ENCODE data around the gene STAT4. TPM values are rescaled to one million over a fixed set of nuclear protein-coding genes. Genes with fewer than 3 reads are reported as not detected.
A peak's percentile ranks its signal among the peaks of the same experiment; 100 is the strongest.

The STAT4 gene
- polyA plus RNA-seq, 3 donors: 5.7 to 11.7 (median 8.3) TPM

DNA sequence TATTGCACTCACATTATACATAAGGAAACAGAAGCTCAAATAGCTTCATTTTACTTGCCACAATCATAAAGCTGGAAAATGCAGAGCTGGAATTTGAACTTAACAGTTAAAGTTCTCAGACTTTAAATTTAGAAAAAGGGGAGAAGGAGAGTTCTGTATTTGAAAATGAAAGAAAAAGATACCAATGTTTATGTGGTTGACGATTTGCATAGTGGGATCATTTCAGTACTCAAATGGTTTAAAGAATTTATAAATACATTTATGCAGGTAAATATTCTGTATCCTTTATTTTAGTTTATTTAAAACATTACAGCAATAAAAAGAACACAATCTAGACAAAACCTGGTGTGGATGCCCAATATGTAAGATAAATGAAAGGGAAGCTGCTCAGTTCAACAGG lies 25.5 kb upstream of the STAT4 start:
- no peak for DNase-seq (ENCODE audit: low read depth in 3 of 3, low spot score in 2 of 3)

- no peak for DNase-seq (ENCODE audit: low read depth in 3 of 3, low spot score in 2 of 3)
Measured at GRCh38 chr2:191174442-191174841, 23.6 kb upstream of the STAT4 start.

- DNase-seq (ENCODE audit: low read depth in 3 of 3, low spot score in 2 of 3): no peak
Measured at GRCh38 chr2:191173206-191173605, 22.4 kb upstream of the STAT4 start.

DNA sequence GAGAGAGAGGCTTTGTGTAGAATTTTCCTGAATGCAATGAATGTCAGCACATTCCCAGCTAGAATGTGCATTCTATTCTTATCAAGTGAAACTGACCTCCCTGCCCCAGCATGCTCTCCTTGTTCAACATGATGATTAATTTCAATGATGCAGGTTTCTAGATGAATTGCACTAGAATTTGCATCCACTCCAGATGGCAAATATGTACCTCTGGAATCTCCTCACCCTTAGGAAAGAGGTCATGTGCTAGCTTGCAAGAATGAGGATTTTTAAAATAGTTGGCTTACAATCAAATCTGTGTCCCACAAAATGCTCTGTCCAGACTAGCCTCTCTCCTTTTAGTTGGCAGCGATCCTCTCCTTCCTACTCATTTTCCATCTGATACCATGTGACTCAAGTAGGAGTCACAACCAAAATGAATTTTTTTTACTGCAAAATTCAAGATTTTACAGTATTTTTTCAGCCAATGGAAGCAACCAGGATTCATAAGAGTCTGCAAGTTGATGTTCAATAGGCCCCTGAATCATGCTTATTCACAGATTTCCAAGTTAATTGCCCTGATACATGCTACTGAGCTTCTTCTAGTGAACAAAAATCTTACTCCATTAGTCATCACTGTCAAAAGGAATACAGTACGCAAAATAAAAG lies 21.0 kb upstream of the STAT4 start:
- DNase-seq (ENCODE audit: low read depth in 3 of 3, low spot score in 2 of 3): no peak

DNA sequence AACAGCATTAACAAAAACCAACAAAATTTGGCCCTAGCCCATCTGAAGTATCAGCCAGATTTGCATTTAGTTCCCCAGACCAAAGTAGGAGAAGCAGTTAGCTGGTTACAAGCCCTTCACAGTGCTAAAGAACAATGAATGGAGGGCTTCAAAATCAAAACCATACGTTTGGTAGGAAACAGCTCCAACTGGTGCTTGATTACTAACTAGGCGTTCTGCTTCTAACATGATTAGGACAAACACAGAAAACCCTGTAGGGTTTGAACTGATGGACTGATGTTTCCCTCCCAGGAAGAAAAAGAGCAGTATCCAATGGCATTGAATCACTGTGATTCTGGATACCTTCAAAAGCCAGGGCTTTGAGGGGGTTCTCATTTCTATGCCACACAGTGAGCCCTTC lies 20.5 kb upstream of the STAT4 start:
- no peak for DNase-seq (ENCODE audit: low read depth in 3 of 3, low spot score in 2 of 3)

- no peak for DNase-seq (ENCODE audit: low read depth in 3 of 3, low spot score in 2 of 3)
Measured at GRCh38 chr2:191170773-191171172, 20.0 kb upstream of the STAT4 start.

GRCh38 chr2:191170301-191170636 lies 19.5 kb upstream of the STAT4 start:
- DNase-seq (ENCODE audit: low read depth in 3 of 3, low spot score in 2 of 3): no peak

GRCh38 chr2:191169456-191170300 lies 18.9 kb upstream of the STAT4 start:
- no peak for DNase-seq (ENCODE audit: low read depth in 3 of 3, low spot score in 2 of 3)

DNA sequence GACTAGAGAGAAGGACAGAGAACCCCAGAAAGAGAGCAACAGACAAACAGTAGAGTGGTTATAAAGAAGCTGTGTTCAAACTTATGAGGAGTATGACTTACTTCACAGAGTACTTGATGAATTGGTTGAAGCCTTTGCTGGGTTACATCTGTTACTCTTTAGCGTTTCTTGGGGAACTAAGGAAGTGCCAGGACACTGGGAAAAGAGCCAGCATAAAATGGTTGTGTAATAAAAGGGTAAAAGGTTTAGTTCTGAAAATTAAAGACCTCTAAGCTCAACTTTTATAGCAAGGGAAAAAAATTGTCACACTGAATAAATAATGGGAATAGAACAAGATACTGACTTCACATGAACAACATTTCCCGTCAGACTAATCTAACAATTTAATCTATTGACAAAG lies 17.0 kb upstream of the STAT4 start:
- DNase-seq (ENCODE audit: low read depth in 3 of 3, low spot score in 2 of 3): no peak

- DNase-seq (ENCODE audit: low read depth in 3 of 3, low spot score in 2 of 3): no peak
Measured at GRCh38 chr2:191166756-191167445, 16.1 kb upstream of the STAT4 start.

GRCh38 chr2:191166111-191166755 lies 15.4 kb upstream of the STAT4 start:
- DNase-seq (ENCODE audit: low read depth in 3 of 3, low spot score in 2 of 3): peak in 1 of 3 donors; percentile 26

GRCh38 chr2:191165176-191165643 lies 14.4 kb upstream of the STAT4 start:
- peak in 1 of 3 donors; percentile 29 for DNase-seq (ENCODE audit: low read depth in 3 of 3, low spot score in 2 of 3)

DNA sequence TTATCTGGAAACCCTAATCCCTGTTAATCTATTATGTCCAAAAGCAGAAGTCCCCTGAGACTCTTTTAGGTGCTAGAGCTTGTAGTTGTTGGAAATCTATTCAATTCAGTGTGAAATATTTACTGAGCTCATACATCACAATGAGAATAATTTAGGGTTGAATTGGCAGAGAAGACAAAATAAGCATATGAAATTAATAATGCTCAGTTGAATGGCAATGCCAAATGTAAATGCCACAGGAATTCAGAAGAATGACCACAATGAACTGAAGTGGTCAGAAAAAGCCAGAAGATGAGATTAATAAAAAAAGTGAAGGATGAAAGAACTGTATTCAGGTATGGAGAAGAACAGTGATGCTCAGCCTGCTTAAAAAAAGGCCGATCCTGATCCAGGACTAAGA lies 8.0 kb upstream of the STAT4 start:
- DNase-seq (ENCODE audit: low read depth in 3 of 3, low spot score in 2 of 3): no peak

DNA sequence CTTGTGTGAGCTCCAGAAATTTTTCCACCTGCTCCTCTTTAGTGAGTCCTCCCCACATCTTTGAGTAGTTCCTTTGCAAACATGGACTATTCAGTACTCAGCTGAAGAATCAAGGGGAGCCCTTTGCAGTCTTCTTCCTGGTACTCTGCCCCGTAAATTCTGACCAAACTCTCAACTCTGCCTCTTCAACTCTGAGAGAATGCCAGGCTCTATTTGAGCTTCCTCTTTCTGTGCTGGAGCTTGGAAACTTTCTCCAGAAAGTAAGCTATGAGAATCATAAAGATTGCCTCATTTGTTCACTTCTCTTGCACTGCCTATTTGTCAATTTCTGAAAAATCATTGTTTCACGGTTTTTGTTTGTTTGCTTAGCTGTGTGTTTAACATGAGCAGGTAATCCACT lies 7.4 kb upstream of the STAT4 start:
- no peak for DNase-seq (ENCODE audit: low read depth in 3 of 3, low spot score in 2 of 3)

DNA sequence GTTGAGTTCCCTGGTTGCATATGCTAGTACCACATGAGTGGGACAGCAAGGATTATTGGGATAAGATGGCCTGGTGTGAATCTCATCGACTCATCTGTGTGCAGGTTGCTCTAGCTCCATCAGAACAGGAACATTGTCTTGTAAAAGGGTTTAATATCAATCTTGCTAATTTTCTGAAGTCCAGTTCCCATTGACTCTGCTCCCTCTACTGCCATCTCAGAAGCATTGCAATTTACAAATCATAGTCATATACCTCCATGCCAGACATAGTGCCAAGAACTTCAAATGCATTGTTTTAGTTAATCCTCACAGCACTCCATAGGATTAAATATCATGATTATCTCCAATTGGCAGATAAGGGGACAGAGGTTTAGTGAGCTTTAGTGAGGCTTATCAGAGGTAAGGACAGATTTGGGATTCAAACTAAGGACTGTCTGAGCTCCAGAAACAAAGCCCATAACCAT lies 4.8 kb upstream of the STAT4 start:
- DNase-seq (ENCODE audit: low read depth in 3 of 3, low spot score in 2 of 3): no peak

DNA sequence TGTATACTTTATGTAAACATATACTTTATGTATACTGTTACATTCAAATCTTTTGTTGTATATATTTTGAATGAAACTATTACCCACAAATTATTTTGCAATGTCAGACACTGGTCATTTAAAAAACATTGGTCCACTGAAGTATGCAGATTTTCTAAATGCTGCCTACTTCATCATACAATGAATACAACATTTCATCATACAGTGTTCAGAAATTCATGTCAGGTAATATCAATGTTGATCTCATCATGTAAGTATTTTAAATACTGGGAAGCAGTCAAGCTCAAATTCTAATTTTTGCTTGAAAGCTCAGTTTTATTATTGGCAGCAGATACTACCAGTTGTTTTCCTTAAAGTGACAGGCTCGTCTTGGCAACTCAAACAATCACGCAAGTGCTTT lies 2.9 kb upstream of the STAT4 start:
- no peak for DNase-seq (ENCODE audit: low read depth in 3 of 3, low spot score in 2 of 3)

DNA sequence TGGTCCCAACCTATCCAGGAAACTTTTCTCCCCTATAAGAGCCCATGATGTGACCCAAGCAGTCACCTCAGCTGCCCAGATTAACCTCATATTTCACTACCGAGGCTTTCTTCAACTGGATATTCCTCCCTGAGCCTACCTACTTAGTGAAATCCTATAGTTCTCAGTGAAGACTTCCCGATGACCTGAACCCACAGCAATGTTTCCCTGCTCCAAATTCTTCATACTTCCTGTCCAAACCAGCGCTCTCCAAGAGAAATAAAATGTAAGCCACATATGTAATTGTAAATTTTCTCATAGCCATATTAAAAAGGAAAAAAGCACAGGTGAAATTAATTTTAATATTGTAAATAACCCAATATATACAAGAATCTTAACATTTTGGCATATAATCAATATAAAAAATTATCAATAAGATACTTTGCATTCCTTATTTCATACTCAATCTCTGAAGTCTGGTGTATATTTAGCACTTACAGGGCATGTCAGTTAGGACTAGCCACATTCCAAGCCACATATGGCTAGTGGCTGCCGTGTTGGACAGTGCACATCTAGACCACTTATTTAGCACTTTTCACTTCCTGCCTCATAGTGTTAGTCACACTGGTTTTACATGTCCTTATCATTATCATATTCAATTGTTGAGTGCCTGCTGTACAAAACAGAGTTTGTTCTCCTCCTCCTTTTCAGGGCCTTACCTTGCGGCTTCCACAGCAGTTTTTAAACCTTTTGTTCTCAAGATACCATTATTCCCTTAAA lies 1.9 kb upstream of the STAT4 start:
- DNase-seq (ENCODE audit: low read depth in 3 of 3, low spot score in 2 of 3): no peak

DNA sequence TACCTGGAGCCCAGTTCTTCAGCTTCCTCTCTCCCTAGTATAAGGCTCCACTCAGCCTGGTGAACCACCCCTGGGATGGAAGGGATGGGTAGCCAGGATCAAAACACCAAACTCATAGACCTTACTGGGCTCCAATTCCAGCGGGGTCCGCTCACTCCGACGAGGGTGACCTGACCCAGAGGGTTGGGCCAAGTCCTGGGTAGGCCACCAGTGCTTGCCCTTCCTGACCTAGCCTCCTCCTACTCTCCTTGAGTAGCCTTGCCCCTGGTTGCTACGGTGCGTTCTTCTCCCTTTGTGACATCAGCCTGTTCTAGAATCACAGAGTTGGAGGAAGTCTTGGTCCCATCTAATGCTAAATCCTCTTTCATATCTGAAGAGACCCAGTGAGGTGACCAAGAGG lies 537 bp upstream of the STAT4 start:
- no peak for DNase-seq (ENCODE audit: low read depth in 3 of 3, low spot score in 2 of 3)

DNA sequence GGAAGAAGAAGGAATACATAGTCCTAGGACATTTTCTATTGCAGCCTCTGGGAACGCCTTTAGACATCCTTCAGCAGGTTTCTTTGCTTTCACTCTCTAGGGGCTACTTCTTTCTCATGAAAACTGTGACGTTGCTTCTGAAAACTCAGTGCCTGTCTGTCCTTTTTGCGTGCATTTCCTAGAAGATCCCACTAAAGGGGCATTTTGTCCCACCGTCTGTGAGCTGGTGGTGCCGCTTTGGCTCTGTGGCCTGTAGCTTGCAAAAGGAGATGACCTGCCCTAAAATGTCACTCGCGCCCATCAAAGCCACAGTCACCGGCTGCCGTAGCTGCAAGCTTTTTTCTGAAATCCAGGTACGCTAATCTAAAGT lies 579 bp downstream of the STAT4 start:
- DNase-seq (ENCODE audit: low read depth in 3 of 3, low spot score in 2 of 3): no peak

GRCh38 chr2:191149391-191149790 lies 1.4 kb downstream of the STAT4 start:
- no peak for DNase-seq (ENCODE audit: low read depth in 3 of 3, low spot score in 2 of 3)

Data from right renal cortex interstitium (tissue), 3 donors.